Lower leg skin (tissue), 4 donors: ENCODE measurements around the gene OAS2. TPM values are rescaled to one million over a fixed set of nuclear protein-coding genes. Genes with fewer than 3 reads are reported as not detected.

Experiments
- DNase-seq, 2 donors: peaks; one replicate each; pipeline ENCODE4 v3.0.0-alpha.2; 2019; ENCODE audit warnings: low spot score in 2 of 2
- H3K4me3 ChIP-seq: fragments of 200-600 bp; sonication (generic); 2 replicates; pipeline ENCODE4 v1.5.1; 2017; ENCODE audit warnings: mild to moderate bottlenecking, low read depth; ENCODE audit not compliant: poor library complexity, severe bottlenecking
- CTCF ChIP-seq, 3 donors: fragments of 450-650 bp; IDR thresholded peaks; one replicate each; pipeline ENCODE4 v1.5.1; 2016; ENCODE audit warnings: antibody characterized with exemption in 3 of 3, mild to moderate bottlenecking in 3 of 3, moderate library complexity in 2 of 3
- POLR2A ChIP-seq, 2 donors: fragments of 450-650 bp; IDR thresholded peaks; one replicate each; pipeline ENCODE4 v1.6.1; 2016 to 2017; ENCODE audit warnings: antibody characterized with exemption in 2 of 2, mild to moderate bottlenecking in 1 of 2, moderate library complexity in 1 of 2
- WGBS, 2 donors: methylation state at CpG; one replicate each; pipeline ENCODE4 v1.1.5; 2018; 5-methylcytosine and 5-hydroxymethylcytosine counted together
- intact Hi-C: fragments of 100-400 bp; cut with DNase I; formaldehyde crosslinking; loops from one replicate; pipeline ENCODE4 v1.15.0; 2023; ENCODE audit warnings: low total_unique reads
- total RNA-seq, 4 donors: library from RNA; depleted of rRNA; stranded (reverse); fragments of >200 nt; gene quantifications; one replicate each; pipeline ENCODE4 v1.1.0, GENCODE V29; 2016

Gene OAS2
- total RNA-seq, 4 donors from 2014 or later, result 2.6 to 3.8 (median 3.3) TPM

- TF ChIP-seq CTCF (IDR thresholded peaks at IDR 0.05) (no peak), POLR2A (IDR thresholded peaks at IDR 0.05) (no peak)
- WGBS, 2 donors, result 66 to 77% methylated on average over 12 of the region's 12 CpGs
- intact Hi-C loops, result no loop called here
- H3K4me3 ChIP-seq, result no peak overlapping the region
- no peak for DNase-seq
Measured at GRCh38 chr12:112998987-112999767, 20.9 kb downstream of the OAS2 start.

GRCh38 chr12:113000433-113000832, 22.1 kb downstream of the OAS2 start:
- intact Hi-C loops, result no loop called here
- TF ChIP-seq POLR2A (IDR thresholded peaks at IDR 0.05) (no peak), CTCF (IDR thresholded peaks at IDR 0.05) (no peak)
- H3K4me3 ChIP-seq, result no peak overlapping the region
- 94% methylated on average over 6 of the region's 6 CpGs for WGBS, 2 donors
- no peak for DNase-seq

GRCh38 chr12:113002155-113002554, 23.8 kb downstream of the OAS2 start:
- intact Hi-C loops, result no loop called here
- TF ChIP-seq POLR2A (IDR thresholded peaks at IDR 0.05) (no peak), CTCF (IDR thresholded peaks at IDR 0.05) (no peak)
- 82 to 88% methylated on average over 4 of the region's 4 CpGs for WGBS, 2 donors
- DNase-seq, result no peak
- H3K4me3 ChIP-seq, result no peak overlapping the region

GRCh38 chr12:113002676-113003075, 24.4 kb downstream of the OAS2 start:
- no peak for DNase-seq
- 92 to 95% methylated on average over 5 of the region's 5 CpGs for WGBS, 2 donors
- intact Hi-C loops, result no loop called here
- no peak for TF ChIP-seq CTCF (IDR thresholded peaks at IDR 0.05)
- no peak for TF ChIP-seq POLR2A (IDR thresholded peaks at IDR 0.05)
- H3K4me3 ChIP-seq, result no peak overlapping the region

- DNase-seq, result no peak
- WGBS, 2 donors, result 83 to 88% methylated on average over 9 of the region's 9 CpGs
- intact Hi-C loops, result no loop called here
- TF ChIP-seq POLR2A (IDR thresholded peaks at IDR 0.05) (no peak), CTCF (IDR thresholded peaks at IDR 0.05) (no peak)
- H3K4me3 ChIP-seq, result no peak overlapping the region
Measured at GRCh38 chr12:113003636-113004035, 25.3 kb downstream of the OAS2 start.

- no peak for TF ChIP-seq POLR2A (IDR thresholded peaks at IDR 0.05)
- no peak for TF ChIP-seq CTCF (IDR thresholded peaks at IDR 0.05)
- intact Hi-C loops, result no loop called here
- no peak overlapping the region for H3K4me3 ChIP-seq
- 86 to 87% methylated on average over 4 of the region's 4 CpGs for whole genome bisulfite sequencing, 2 donors
- DNase-seq, result no peak
Measured at GRCh38 chr12:113005762-113006161, 27.4 kb downstream of the OAS2 start.
